SK-N-SH (cell line): ENCODE results near the gene SPTAN1.
"Not testable (repeated sequence)": the region's sequence is repeated elsewhere in the genome, so short reads cannot be mapped to it uniquely, and the experiment has no call there.

ENCODE experiments used
- CTCF ChIP-seq: fragments of 200-600 bp; sonication (generic); IDR thresholded peaks from 2 replicates; pipeline ENCODE4 v1.6.1; 2017; ENCODE audit warnings: antibody characterized with exemption, mild to moderate bottlenecking, moderate library complexity
- EZH2phosphoT487 ChIP-seq: fragments of 200-600 bp; sonication (generic); IDR thresholded peaks from 2 replicates; pipeline ENCODE4 v1.6.1; 2017; ENCODE audit warnings: low read depth, mixed run types, mild to moderate bottlenecking, antibody characterized with exemption, moderate library complexity, borderline replicate concordance
- MXI1 ChIP-seq: IDR thresholded peaks from 2 replicates; pipeline ENCODE4 v1.6.1; 2012; ENCODE audit warnings: mild to moderate bottlenecking, low read depth, low read length, improper control_type of control experiment
- POLR2AphosphoS5 ChIP-seq: IDR thresholded peaks from 2 replicates; pipeline ENCODE4 v1.6.1; 2012; ENCODE audit warnings: low read depth, low read length
- RFX5 ChIP-seq: IDR thresholded peaks from 2 replicates; pipeline ENCODE4 v1.6.1; 2012; ENCODE audit warnings: mild to moderate bottlenecking, improper control_type of control experiment, low read length

- not testable (repeated sequence) for TF ChIP-seq MXI1, RFX5, CTCF, POLR2AphosphoS5, EZH2phosphoT487
These were observed 32.8 kb downstream of the SPTAN1 start for GRCh38 chr9:128585155-128585554.
